Measurements from ENCODE around the gene ZNF292.
"Not testable (repeated sequence)": the region's sequence is repeated elsewhere in the genome, so short reads cannot be mapped to it uniquely, and the experiment has no call there.

ZNF292 gene

GRCh38 chr6:87237804-87238203 is 82.4 kb downstream of the ZNF292 start:
- TF ChIP-seq, protein P1, sequence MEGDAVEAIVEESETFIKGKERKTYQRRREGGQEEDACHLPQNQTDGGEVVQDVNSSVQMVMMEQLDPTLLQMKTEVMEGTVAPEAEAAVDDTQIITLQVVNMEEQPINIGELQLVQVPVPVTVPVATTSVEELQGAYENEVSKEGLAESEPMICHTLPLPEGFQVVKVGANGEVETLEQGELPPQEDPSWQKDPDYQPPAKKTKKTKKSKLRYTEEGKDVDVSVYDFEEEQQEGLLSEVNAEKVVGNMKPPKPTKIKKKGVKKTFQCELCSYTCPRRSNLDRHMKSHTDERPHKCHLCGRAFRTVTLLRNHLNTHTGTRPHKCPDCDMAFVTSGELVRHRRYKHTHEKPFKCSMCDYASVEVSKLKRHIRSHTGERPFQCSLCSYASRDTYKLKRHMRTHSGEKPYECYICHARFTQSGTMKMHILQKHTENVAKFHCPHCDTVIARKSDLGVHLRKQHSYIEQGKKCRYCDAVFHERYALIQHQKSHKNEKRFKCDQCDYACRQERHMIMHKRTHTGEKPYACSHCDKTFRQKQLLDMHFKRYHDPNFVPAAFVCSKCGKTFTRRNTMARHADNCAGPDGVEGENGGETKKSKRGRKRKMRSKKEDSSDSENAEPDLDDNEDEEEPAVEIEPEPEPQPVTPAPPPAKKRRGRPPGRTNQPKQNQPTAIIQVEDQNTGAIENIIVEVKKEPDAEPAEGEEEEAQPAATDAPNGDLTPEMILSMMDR (IDR thresholded peaks at IDR 0.05; ENCODE audit: low read depth, low read length): peak; percentile 24; the same call in 1 of the 2 replicates
- no peak overlapping the region for H3K4me3 ChIP-seq (ENCODE audit: low read depth, low read length)

GRCh38 chr6:87239098-87239635 is 83.8 kb downstream of the ZNF292 start:
- not testable (repeated sequence) for H3K4me3 ChIP-seq (ENCODE audit: low read depth, low read length)

DNA sequence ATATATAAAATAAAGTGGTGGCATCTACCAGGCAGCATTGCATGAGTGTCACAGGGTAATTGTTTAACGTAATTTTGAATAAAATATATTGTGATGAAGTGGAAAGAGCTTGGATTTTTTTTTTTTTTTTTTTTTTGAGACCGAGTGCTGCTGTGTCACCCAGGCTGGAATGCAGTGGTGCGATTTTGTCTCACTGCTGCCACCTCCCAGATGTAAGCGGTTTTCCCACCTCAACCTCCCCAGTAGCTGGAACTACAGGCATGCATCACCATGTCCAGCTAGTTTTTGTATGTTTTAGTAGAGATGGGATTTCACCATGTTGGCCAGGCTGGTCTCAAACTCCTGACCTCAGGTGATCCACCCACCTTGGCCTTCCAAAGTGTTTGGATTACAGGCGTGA is 85.9 kb downstream of the ZNF292 start:
- no peak overlapping the region for H3K4me3 ChIP-seq (ENCODE audit: low read depth, low read length)
- TF ChIP-seq, protein P1 (IDR thresholded peaks at IDR 0.05; ENCODE audit: low read depth, low read length): no peak

GRCh38 chr6:87242311-87242710 is 86.9 kb downstream of the ZNF292 start:
- TF ChIP-seq, protein P1 (IDR thresholded peaks at IDR 0.05; ENCODE audit: low read depth, low read length): no peak
- no peak overlapping the region for H3K4me3 ChIP-seq (ENCODE audit: low read depth, low read length)

- TF ChIP-seq, protein P1 (IDR thresholded peaks at IDR 0.05; ENCODE audit: low read depth, low read length): no peak
Observed at GRCh38 chr6:87243812-87244211, 88.4 kb downstream of the ZNF292 start.

GRCh38 chr6:87244380-87244779 is 89.0 kb downstream of the ZNF292 start:
- no peak overlapping the region for H3K4me3 ChIP-seq (ENCODE audit: low read depth, low read length)
- TF ChIP-seq, protein P1 (IDR thresholded peaks at IDR 0.05; ENCODE audit: low read depth, low read length): no peak

More at GRCh38 chr6:87243812-87244211, 88.4 kb downstream of the ZNF292 start:
- no peak overlapping the region for H3K4me3 ChIP-seq (ENCODE audit: low read depth, low read length)

- TF ChIP-seq, protein P1 (IDR thresholded peaks at IDR 0.05; ENCODE audit: low read depth, low read length): no peak
- H3K4me3 ChIP-seq (ENCODE audit: low read depth, low read length): no peak overlapping the region
Observed at GRCh38 chr6:87250019-87250418, 94.7 kb downstream of the ZNF292 start.

DNA sequence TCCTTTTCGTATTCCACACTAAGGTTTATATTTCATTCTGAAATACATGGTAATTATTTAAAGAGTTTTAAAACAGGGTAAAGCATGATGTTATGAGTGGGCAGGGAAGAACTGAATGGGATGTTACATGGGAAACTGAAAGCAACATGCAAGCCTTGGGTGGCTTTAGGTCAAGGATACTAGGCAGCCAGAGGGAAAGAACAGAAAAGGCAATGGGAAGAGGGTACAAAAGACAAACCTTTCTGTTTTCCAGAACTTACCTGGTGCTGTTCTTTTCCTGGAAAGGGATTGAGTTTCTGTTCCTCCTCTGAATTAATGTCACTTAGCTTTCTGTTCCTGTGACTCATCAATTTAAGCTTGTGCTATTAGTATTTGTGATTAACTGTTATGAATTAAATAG is 95.9 kb downstream of the ZNF292 start:
- H3K4me3 ChIP-seq (ENCODE audit: low read depth, low read length): no peak overlapping the region
- TF ChIP-seq, protein P1 (IDR thresholded peaks at IDR 0.05; ENCODE audit: low read depth, low read length): no peak
